Measurements from ENCODE around the gene ACSL3.
"Not testable (repeated sequence)": the region's sequence is repeated elsewhere in the genome, so short reads cannot be mapped to it uniquely, and the experiment has no call there.

The ACSL3 gene

DNA sequence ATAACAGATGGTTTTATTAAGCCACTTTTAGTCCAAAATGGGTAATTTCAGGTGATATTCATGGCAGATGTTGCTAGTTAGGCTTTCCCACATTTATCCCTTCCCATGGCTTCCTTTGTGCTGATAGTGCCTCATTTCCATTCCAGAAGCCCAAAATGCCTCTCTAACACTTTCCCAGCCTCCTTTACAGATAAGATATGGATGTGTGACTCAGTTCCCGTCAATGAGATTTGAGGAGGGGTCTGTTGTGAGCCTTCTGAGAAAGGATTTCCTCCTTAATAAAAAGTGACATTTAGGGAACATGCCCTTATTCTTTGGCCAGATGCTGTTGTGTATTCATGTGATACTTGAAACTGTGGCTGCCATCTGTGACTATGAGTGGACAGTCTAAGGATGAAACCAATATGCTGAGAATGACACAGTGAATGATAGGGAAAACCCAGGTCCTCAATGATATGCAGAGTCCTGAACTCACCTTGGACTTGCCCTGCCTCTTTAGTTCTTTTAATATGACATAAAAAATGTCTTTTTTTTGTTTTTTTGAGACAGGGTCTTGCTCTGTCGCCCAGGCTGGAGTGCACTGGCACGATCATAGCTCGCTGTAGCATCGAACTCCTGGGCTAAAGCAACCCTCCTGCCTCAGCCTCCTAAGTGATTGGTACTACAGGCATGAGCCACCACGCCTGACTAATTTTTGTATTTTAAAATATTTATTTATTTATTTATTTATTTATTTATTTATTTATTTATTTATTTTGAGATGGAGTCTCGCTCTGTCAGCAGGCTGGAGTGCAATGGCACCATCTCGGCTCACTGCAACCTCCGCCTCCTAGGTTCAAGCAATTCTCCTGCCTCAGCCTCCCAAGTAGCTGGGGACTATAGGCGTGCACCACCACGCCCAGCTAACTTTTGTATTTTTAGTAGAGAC, 5.8 kb upstream of the ACSL3 start:
- DNase-seq: no peak

DNA sequence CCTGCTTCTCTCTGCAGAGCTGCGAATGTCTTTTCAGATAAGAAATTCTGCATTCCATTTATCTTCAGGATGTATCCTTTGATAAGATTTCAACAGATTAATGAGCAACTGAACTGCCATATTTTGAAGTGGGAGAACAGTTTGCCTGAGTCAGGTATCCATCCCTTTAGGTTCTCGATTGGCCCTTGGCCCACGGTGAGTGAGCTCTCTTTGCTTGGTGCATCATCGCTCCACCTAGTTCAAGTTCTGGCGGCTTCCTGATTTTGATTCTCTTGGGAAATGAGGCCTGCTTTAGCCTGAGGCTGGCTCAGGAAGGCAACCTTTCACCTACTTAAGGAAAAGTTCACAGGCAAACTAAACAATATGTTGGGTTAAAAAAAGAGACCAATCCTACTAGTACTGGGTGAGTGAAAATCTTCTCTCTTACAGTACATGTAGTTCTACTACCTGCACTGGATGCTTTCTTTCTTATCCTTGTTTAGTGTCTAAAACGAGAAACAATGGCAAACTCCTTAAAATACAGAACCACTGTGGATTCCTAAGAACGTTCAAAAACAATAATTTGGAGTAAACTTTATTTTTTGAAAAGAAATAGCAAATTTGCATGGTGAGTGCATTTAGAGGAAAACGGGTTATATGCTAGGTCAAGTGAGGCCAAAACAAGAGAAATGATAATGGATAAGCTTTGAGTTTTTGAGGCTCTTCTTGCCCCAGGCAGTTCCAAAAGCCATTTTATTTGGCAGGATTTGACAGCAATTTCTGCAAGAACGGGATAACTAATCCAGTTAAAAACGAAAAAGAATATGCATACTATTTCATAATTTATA, 837 bp upstream of the ACSL3 start:
- DNase-seq: peak; percentile 30 to 34

DNA sequence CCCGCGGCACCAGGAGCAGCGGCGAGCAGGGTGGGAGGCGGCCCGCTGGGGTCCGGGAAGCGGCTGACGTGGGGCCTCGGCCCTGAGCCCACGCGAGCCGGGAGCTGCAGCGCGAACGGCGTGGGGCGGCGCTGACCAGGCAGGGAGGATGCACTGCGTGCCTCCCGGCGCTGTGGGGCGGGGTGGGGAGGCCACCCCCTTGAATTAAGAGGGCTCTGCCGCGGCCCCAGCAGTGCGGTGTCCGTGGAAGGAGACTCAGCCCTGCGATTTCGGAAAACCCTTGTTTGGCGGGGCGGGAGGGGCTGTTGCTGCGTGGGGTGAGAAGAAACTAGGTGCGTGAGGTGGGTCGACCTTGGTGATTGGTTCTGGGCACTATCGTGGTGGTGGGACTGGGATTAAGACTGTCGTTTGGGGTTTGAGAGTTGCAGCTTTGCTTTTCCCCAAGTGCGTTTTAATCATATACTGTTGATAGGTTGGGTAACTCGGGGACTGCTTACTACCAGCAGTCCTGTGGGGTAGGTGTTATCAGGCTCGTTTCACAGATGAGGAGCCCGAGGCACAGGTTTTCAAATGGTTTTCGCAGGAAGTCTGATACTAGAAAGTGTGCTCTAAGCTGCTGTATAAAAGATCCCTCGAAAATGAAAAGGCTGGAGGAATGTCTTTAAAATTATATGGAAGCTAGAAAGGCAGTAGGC, 722 bp downstream of the ACSL3 start:
- peak; percentile 39 to 47 for DNase-seq

- peak in 1 of 2 donors; percentile 35 for DNase-seq
Measured at GRCh38 chr2:222862106-222862908, 1.5 kb downstream of the ACSL3 start.

DNA sequence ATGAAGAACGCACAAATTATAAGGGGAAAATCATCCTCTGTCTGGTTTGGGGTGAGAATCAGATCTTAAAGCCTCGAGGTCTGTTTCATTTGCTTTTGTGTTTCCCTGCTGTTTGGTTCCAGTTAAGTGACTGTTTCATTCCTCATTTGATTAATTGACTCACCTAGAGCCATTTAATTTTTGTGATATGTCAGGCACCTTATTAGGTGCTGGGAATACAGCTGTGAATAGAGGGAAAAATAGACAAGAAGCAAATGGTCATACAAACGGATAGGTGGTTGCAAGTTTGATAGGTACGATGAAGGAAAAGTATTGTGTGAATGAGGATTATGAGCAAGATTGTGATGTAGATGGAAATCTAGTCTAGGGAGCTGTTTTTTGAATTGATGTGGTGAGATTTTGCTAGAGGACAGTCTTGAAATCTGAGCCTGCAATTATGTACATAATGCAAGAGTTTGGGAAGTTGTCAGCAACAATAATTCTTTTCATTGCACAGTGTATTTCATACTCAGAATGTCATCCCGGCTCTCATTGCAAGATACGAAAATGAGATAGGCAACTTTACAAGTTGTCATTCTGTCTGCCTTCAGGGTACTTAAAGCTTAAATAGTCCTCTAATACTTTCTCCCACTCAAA, 2.2 kb downstream of the ACSL3 start:
- no peak for DNase-seq

DNA sequence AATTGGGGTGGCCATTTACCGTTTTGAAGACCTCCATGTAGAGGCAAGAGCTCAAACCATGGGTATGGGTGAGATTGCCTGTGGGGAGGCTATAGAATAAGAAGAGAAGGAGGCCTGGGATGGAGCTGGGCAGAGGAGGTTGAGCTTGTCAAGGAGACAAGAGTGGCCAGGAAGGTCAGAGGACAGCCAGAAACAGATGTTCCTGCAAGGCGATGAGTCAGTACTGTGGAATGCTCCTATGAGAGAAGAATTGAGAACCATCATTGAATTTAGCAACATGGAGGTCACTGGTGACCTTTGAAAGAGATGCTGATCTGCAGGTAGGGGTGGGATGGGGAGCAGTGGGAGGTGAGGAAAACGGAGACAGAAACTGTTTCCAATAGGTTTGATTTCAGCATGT, 3.5 kb downstream of the ACSL3 start:
- DNase-seq: no peak

GRCh38 chr2:222865301-222865700, 4.5 kb downstream of the ACSL3 start:
- DNase-seq: no peak

DNA sequence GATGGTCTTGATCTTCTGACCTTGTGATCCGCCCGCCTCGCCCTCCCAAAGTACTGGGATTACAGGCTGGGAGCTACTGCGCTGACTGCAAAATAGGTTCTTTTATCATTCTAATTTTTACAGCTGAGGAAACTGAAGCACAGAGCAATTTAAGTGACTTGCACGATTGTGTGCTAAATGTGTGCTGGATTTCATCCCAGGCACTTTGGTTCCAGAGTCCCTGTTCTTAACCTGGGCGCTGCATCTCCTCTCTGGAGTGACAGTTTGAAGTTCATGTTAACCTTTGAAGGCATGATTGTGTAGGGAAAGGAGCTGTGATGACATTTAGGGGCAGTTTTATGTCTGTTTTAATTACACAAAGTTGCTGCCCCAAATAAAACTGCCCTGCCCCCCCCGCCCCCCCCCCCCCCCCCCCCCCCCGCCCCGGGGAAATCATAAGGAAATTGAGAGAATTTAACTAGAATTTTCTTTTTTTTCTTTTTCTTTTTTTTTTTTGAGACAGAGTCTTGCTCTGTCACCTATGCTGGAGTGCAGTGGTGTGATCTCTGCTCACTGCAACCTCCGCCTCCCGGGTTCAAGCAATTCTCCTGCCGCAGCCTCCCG, 5.6 kb downstream of the ACSL3 start:
- no peak for DNase-seq

DNA sequence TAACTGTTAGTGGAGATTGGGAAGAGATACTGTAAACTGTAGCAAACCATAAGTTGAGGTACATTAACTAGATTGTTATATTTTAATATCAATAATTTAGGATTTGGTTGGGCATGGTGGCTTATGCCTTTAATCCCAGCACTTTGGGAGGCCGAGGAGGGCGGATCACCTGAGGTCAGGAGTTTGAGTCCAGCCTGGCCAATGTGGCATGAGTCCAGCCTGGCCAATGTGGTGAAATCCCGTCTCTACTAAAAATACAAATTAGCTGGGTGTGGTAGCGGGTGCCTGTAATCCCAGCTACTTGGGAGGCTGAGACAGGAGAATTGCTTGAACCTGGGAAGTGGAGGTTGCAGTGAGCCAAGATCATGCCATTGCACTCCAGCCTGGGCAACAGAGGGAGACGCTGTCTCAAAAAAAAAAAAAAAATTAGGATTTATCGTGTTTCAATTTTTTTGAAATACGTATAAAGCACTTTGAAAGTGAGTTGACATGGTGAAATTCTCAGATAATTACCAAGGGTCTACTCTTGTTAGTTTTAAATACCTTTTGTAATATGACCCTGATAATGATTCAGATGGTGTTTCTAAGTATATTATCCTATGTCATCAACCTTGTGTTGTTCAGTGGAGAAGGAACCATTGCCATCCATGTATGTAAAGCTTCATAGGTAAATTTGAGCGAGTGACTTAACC, 7.9 kb downstream of the ACSL3 start:
- not testable (repeated sequence) for DNase-seq

DNA sequence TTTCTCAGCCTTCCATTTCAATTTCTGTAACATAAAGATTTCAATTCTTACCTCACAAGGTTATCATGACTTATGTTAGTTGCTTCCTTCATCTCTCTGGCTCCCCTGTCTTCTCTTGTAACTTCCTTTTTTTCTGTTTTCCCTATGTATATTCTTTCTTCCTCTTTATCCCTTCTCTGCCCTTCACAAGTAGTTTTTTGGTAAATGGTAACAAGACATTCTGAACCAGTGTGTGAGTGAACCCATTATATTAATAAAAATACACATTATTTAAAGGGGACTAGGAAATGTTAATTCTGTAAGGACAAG, 8.4 kb downstream of the ACSL3 start:
- peak in 1 of 2 donors; percentile 44 for DNase-seq

DNA sequence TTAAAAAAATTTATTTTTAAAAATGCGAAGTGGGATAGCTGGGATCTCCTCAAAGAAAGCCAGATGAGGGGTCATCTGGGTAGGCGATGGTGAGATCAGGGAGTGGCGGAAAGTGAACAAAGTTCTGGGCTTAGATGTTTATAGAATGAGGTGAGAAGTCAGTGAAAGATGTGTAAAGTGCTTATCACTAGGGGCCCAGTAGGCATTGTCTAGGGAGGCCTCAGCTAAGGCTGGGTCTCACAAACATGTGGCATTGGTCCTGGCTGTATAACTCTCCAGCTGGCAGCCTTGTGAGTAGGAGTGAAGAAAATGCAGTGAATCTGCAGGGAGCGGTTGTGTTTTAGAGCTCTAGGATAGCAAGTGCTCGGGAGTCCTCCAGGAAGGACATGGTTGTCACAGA, 10.5 kb downstream of the ACSL3 start:
- no peak for DNase-seq

DNA sequence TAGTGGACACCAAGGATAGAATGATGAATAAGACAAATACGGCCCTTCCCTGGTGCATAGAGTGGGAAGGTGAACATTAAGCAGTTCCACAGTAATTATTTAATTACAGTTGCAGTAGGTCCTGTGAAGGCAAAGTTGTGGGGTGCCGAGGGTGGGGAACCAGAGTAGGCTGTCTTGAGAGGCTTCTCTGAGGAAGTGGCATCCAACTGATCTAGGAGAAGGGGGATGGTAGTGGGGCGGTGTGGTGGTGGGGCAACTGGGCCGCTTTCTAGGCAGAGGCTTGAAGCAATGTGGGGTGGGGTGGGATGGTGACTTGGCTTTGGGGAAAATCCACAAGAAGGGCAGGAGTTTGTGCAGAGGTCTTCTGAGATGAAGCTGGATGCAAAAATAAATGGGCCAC, 11.7 kb downstream of the ACSL3 start:
- peak; percentile 25 to 34 for DNase-seq

DNA sequence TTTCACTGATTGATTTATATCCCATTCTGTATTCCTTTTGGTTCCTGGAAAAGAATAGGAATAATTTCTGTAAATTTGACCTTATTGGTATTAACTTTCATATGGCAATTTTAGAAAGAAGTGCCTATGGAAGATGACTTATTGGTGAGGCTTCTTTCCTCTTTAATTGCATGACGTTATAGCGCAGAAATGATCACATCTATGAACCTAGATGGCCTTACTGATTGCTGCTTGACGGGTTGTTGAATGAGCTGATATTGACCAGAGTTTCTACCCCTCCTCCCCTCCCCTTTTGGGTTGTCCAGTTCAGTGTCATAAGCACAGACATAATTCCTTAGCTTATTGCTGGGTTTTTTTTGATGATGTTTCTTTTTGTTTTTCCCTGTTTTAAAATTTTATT, 14.6 kb downstream of the ACSL3 start:
- no peak for DNase-seq

DNA sequence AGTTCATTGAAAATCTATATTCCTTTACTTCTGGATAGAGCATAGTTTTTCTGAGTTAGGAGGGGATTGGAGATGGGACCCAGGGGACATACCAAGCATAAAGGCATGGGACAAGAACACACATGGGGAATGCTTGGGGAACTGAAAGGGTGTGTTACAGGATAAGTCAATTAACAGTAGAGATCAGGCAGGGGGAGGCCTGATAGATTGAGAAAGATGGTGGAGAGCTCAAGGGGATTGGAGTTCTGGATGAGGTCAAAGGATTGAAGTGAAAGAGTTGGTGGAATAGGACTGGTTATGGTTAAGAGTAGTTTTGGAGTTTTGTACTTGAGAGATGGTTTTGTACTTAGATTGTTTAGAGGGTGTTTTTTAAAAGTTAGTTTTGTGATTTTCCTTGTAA, 16.1 kb downstream of the ACSL3 start:
- no peak for DNase-seq

GRCh38 chr2:222877556-222878300, 16.9 kb downstream of the ACSL3 start:
- DNase-seq: no peak

DNA sequence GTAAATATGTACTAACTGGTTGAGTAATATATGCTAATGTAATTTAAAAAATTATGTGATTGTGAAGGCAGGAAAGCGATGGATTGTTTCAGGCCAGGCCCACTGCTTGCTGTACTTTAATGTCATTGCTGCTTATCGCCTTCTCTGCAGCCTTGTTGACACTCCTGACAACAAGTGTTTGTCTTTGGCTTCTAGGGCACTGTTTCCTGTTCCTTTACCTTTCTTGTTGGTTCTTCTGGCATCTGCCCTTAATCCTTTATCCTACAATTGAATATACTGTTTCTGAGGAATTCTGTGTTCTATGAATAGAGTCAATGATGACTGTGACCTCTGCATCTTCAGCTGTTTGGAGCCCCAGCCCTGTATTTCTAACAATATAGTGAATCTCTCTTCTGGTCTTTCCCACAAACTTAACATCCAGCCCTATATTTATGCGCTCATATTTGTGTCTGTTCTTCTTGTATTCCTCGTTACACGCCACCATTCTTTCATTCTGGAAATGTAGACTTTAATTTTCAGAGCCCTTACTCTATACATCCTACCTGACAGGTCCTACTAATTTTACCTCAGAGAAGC, 17.6 kb downstream of the ACSL3 start:
- no peak for DNase-seq

GRCh38 chr2:222878877-222879603, 18.2 kb downstream of the ACSL3 start:
- no peak for DNase-seq

DNA sequence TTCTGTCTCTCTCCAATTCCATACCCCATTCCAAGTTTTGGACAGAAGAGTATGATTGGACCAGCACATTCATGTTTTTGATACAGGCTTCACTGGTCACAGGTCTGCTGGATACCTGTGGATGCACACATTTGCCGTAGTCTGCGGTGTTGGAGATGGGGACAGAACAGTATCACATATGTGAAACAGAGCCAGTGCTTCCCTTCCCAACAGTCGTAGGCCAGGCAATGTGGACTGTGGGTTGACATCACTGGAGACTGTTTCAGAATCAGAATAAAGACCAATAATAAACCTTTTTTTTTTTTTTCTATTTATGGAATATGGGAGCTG, 18.7 kb downstream of the ACSL3 start:
- no peak for DNase-seq

DNA sequence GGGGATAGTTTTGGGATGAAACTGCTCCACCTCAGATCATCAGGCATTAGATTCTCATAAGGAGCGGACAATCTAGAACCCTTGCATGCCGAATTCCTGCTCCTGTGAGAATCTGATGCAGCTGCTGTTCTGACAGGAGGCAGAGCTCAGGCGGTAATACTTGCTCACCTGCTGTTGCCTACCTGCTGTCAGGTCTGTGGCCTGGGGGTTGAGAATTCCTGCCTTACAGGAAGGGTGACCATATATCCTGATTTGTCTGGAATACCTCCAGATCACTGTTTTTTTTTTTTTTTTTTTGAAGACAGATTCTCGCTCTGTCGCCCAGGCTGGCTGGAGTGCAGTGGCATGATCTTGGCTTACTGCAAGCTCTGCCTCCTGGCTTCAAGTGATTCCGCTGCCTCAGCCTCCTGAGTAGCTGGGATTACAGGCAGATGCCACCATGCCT, 21.7 kb downstream of the ACSL3 start:
- no peak for DNase-seq

All from inflammatory macrophage treated with lipopolysaccharide for 1 hour (primary cell).